Astrocyte of the cerebellum (primary cell): ENCODE results near the gene FAM151A.

ENCODE experiments used
- DNase-seq: peaks from one replicate; pipeline ENCODE4 v3.0.0-alpha.2; 2011; ENCODE audit warnings: low read depth
- H3K4me3 ChIP-seq: 2 replicates; pipeline ENCODE4 v1.5.1; 2011; ENCODE audit warnings: mild to moderate bottlenecking, low read depth, low read length, moderate library complexity
- CTCF ChIP-seq: IDR thresholded peaks from 2 replicates; pipeline ENCODE4 v1.5.1; 2012; ENCODE audit warnings: low read length, low read depth, moderate library complexity, mild to moderate bottlenecking; ENCODE audit errors: missing control alignments
- in situ Hi-C: cut with HindIII; loops from 2 replicates; pipeline ENCODE4 v1.10.0; 2017; ENCODE audit warnings: low sequenced_read_pairs

Gene FAM151A

GRCh38 chr1:54623216-54624007 lies at the start of gene FAM151A:
TSS of gene FAM151A (minus strand) at chr1:54623525. CDS start at chr1:54623395, 130 bp downstream.
- no peak for TF ChIP-seq CTCF

GRCh38 chr1:54671985-54672608 lies 48.8 kb upstream of the FAM151A start:
- H3K4me3 ChIP-seq: no peak overlapping the region
- peak; percentile 20 for DNase-seq
- TF ChIP-seq CTCF: peak; percentile 85
- in situ Hi-C loops: no loop called here

More at GRCh38 chr1:54623216-54624007, at the start of gene FAM151A:
- no peak within 1 kb of the TSS for H3K4me3 ChIP-seq
- in situ Hi-C loops: no loop called here
- DNase-seq: no peak

GRCh38 chr1:54668567-54668966 lies 45.2 kb upstream of the FAM151A start:
- no peak for TF ChIP-seq CTCF
- H3K4me3 ChIP-seq: no peak overlapping the region
- in situ Hi-C loops: no loop called here
- DNase-seq: no peak

GRCh38 chr1:54667797-54668196 lies 44.5 kb upstream of the FAM151A start:
- no peak for TF ChIP-seq CTCF
- in situ Hi-C loops: no loop called here

GRCh38 chr1:54666333-54666732 lies 43.0 kb upstream of the FAM151A start:
- H3K4me3 ChIP-seq: no peak overlapping the region
- no peak for TF ChIP-seq CTCF
- no peak for DNase-seq
- in situ Hi-C loops: no loop called here

More at GRCh38 chr1:54667797-54668196, 44.5 kb upstream of the FAM151A start:
- DNase-seq: no peak
- H3K4me3 ChIP-seq: no peak overlapping the region

GRCh38 chr1:54665852-54666251 lies 42.5 kb upstream of the FAM151A start:
- in situ Hi-C loops: no loop called here
- DNase-seq: no peak
- H3K4me3 ChIP-seq: no peak overlapping the region
- no peak for TF ChIP-seq CTCF
